ENCODE results near the gene CTNNA1.

The CTNNA1 gene

DNA sequence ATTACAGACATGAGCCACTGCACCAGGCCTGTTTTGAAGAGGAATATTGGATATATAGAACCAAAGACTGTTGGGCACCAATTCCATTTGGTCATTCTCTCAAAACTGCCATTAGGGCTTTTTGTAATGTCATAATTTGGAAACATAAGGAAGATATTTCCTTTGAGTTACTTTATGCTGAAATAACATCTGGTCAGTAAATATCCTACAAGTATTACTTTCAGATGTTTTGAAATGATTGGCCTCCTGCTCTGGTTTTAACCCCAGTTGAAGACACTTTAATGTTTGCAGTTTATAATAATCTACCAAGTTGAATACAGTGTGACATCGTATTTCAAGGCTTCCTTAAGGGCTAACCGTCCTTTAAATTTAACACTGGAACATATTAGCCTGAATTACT is 88.3 kb downstream of the CTNNA1 start:
- Histone ChIP-seq H3K9me3 (no peaks in the 10 kb centered on the region; the same call in 1 of the 2 replicates), H3K27me3 (no peaks in the 10 kb centered on the region), H3K36me3 (no peaks in the 10 kb centered on the region), H3K4me3 (ENCODE audit: low read depth, low read length) (no peak overlapping the region), H3K4me1 (peaks cover 15% of the 10 kb centered on the region)
- TF ChIP-seq, protein P1, sequence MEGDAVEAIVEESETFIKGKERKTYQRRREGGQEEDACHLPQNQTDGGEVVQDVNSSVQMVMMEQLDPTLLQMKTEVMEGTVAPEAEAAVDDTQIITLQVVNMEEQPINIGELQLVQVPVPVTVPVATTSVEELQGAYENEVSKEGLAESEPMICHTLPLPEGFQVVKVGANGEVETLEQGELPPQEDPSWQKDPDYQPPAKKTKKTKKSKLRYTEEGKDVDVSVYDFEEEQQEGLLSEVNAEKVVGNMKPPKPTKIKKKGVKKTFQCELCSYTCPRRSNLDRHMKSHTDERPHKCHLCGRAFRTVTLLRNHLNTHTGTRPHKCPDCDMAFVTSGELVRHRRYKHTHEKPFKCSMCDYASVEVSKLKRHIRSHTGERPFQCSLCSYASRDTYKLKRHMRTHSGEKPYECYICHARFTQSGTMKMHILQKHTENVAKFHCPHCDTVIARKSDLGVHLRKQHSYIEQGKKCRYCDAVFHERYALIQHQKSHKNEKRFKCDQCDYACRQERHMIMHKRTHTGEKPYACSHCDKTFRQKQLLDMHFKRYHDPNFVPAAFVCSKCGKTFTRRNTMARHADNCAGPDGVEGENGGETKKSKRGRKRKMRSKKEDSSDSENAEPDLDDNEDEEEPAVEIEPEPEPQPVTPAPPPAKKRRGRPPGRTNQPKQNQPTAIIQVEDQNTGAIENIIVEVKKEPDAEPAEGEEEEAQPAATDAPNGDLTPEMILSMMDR (IDR thresholded peaks at IDR 0.05; ENCODE audit: low read depth, low read length): no peak
- DNase-seq: no peak

DNA sequence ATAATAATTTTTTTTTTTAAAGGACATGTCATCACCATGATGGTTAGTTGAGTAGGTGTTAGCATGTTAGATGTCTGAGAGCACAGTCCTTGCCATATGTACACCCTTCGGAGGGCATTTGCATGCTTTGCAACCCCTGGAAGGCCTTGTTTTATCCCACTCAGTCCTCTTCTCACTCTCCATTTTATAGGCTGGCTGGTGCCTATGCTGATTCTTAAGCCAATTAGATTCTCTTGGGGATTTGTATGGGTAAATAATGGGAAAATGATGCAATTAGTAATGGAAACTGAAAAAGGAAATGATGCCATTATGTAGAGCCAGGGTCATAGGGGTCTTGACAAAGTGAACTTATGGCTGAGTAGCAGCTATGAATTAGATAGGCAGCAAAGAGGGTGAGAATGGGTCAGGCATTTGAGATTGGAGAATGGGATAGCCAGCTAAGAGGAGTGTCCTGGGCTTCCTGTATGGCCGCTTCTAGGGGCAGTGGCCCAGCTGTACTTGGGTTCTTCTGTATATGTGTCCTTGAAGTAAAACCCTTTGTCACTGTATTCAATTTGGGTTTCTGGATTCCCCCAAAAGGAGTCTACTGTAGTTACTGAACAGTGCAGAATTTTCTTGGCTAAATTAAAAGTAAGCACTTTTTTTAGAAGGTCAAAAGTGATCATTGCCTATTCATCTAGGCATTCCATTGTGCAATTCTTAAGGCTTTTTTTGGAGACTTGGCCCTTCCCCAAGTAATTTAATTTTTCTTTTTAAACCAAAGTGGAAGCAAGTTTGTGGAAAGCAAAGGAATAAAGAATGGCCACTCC is 90.3 kb downstream of the CTNNA1 start:
- no peak overlapping the region for H3K4me3 ChIP-seq (ENCODE audit: low read depth, low read length)
- H3K36me3 ChIP-seq: no peaks in the 10 kb centered on the region; the same call in 1 of the 2 replicates
- no peaks in the 10 kb centered on the region; the same call in 1 of the 2 replicates for H3K9me3 ChIP-seq
- H3K4me1 ChIP-seq: peaks cover 15% of the 10 kb centered on the region
- DNase-seq: no peak
- TF ChIP-seq, protein P1 (IDR thresholded peaks at IDR 0.05; ENCODE audit: low read depth, low read length): no peak
- no peaks in the 10 kb centered on the region for H3K27me3 ChIP-seq

DNA sequence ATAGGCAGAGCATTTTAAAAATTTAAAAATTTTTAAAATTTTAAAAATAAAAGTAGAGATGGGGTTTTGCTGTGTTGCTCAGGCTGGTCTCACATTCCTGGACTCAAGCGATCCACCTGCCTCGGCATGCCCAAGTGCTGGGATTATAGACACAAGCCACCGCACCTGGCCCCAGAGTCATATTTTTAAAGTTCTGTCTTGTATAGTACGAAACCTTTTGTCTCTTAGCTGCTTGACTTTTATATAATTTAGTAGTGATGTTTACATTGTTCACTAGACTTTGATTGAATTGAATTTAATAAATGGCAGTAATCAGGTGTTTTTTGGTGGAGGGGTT is 90.9 kb downstream of the CTNNA1 start:
- DNase-seq: no peak
- peaks cover 15% of the 10 kb centered on the region for H3K4me1 ChIP-seq
- H3K9me3 ChIP-seq: no peaks in the 10 kb centered on the region; the same call in 1 of the 2 replicates
- H3K36me3 ChIP-seq: no peaks in the 10 kb centered on the region; the same call in 1 of the 2 replicates
- TF ChIP-seq, protein P1 (IDR thresholded peaks at IDR 0.05; ENCODE audit: low read depth, low read length): no peak
- no peak overlapping the region for H3K4me3 ChIP-seq (ENCODE audit: low read depth, low read length)
- H3K27me3 ChIP-seq: no peaks in the 10 kb centered on the region

DNA sequence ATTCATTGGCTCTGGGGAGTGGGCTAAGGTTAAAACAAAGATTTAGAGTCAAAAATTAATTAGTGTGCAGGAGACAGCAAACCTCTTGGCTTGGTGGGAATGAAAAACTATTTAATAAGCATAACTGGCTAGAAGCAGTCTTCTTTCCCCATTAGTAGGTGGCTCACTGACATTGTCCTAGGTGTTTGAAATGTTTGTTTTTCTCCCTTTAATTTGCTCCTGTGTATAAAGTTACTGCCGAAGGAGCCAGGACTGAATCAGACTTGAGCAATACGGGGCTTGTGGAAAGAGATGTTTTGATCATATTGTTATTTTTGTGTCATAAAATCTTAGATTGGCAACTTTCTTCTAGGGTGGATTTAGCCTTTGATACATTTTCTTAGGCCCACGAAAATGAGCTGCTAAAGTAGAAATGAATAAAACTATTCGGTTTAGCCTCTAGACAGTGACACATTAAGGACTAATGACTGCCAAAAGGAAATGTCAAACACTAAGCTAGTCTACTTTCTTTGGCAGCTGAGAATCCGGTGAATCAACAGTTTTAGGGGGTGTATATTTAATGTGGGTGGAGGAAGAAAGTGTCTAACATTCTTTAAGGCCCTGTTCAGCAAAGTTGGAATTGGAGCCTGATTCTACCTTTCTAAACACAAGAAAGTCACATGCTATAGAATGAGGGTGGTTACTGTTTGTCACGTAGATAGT is 91.7 kb downstream of the CTNNA1 start:
- H3K27me3 ChIP-seq: no peaks in the 10 kb centered on the region
- peaks cover 13% of the 10 kb centered on the region for H3K4me1 ChIP-seq
- no peak for DNase-seq

GRCh38 chr5:138849439-138849838 is 96.2 kb downstream of the CTNNA1 start:
- no peak for DNase-seq
- H3K4me1 ChIP-seq: peaks cover 13% of the 10 kb centered on the region
- H3K27me3 ChIP-seq: no peaks in the 10 kb centered on the region
- TF ChIP-seq, protein P1 (IDR thresholded peaks at IDR 0.05; ENCODE audit: low read depth, low read length): no peak
- no peaks in the 10 kb centered on the region; the same call in 1 of the 2 replicates for H3K9me3 ChIP-seq
- H3K4me3 ChIP-seq (ENCODE audit: low read depth, low read length): no peak overlapping the region
- H3K36me3 ChIP-seq: no peaks in the 10 kb centered on the region; the same call in 1 of the 2 replicates

More for the DNA sequence above, 91.7 kb downstream of the CTNNA1 start:
- TF ChIP-seq, protein P1 (IDR thresholded peaks at IDR 0.05; ENCODE audit: low read depth, low read length): no peak
- H3K9me3 ChIP-seq: no peaks in the 10 kb centered on the region; the same call in 1 of the 2 replicates
- H3K36me3 ChIP-seq: no peaks in the 10 kb centered on the region; the same call in 1 of the 2 replicates
- H3K4me3 ChIP-seq (ENCODE audit: low read depth, low read length): no peak overlapping the region

All from BE2C (cell line).